Measurements from ENCODE around the gene ENAH.

ENAH gene

DNA sequence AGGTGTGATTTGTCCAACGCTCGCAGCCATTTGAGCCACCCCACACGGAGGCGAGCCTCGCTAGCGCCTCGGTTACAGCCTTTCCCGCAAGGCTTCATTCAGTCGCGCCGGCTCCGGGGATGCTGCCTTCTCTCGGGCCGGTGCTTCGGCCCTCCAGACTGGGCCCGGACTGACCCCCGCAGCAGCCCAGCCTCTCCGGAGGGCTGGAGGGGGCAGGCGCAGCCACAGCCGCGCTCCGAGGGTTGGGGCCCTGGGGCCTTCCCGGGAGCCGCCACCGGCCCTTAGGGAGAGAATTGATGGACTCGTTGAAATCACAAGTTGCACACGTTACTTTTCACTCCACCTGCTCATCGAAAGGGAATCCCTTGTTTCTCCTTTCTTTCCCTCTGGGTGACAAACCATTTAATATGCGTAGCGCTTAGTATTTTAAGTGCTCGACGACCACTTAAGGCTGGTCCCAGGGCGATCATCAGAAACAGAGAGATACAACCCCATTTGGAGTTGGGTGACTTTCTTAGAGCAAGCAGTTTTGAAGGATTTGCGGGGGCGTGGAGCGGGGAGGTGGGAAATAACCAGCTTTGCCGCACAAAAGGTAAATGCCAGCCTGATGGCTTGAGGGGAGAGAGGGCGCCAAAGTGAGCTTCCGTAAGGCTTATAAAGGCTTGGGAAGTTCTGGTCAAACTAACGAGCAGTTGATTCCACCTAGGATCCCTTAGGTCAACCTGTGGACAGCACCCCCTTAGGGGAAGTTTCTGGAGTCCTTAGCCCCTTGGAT, 24.6 kb upstream of the ENAH start:
- Histone ChIP-seq H3K27ac (ENCODE audit: low read depth in 2 of 2, low read length in 2 of 2) (no peak overlapping the region), H3K9ac (ENCODE audit: low read depth in 1 of 2, low read length in 2 of 2) (no peak overlapping the region), H3K4me3 (ENCODE audit: low read length in 2 of 2) (no peak overlapping the region)

GRCh38 chr1:225674381-225674780, 21.5 kb upstream of the ENAH start:
- Histone ChIP-seq H3K36me3 (ENCODE audit: control insufficient read depth in 2 of 2, insufficient read depth in 2 of 2, low read length in 2 of 2) (no peaks in the 10 kb centered on the region), H3K9ac (ENCODE audit: low read depth in 1 of 2, low read length in 2 of 2) (no peak overlapping the region), H3K27me3 (ENCODE audit: control insufficient read depth in 2 of 2, insufficient read depth in 2 of 2, low read length in 2 of 2) (peaks cover 0 to 1% of the 10 kb centered on the region in 2 donors), H3K9me3 (ENCODE audit: control insufficient read depth in 2 of 2, low read length in 2 of 2) (no peaks in the 10 kb centered on the region), H3K27ac (ENCODE audit: low read depth in 2 of 2, low read length in 2 of 2) (no peak overlapping the region), H3K4me3 (ENCODE audit: low read length in 2 of 2) (no peak overlapping the region), H3K4me1 (ENCODE audit: control insufficient read depth in 2 of 2, insufficient read depth in 2 of 2, low read length in 2 of 2) (peaks cover 0 to 3% of the 10 kb centered on the region in 2 donors)

More for the DNA sequence above, 24.6 kb upstream of the ENAH start:
- Histone ChIP-seq H3K27me3 (ENCODE audit: control insufficient read depth in 2 of 2, insufficient read depth in 2 of 2, low read length in 2 of 2) (peaks cover 0 to 1% of the 10 kb centered on the region in 2 donors), H3K4me1 (ENCODE audit: control insufficient read depth in 2 of 2, insufficient read depth in 2 of 2, low read length in 2 of 2) (no peaks in the 10 kb centered on the region), H3K9me3 (ENCODE audit: control insufficient read depth in 2 of 2, low read length in 2 of 2) (no peaks in the 10 kb centered on the region), H3K36me3 (ENCODE audit: control insufficient read depth in 2 of 2, insufficient read depth in 2 of 2, low read length in 2 of 2) (no peaks in the 10 kb centered on the region)

DNA sequence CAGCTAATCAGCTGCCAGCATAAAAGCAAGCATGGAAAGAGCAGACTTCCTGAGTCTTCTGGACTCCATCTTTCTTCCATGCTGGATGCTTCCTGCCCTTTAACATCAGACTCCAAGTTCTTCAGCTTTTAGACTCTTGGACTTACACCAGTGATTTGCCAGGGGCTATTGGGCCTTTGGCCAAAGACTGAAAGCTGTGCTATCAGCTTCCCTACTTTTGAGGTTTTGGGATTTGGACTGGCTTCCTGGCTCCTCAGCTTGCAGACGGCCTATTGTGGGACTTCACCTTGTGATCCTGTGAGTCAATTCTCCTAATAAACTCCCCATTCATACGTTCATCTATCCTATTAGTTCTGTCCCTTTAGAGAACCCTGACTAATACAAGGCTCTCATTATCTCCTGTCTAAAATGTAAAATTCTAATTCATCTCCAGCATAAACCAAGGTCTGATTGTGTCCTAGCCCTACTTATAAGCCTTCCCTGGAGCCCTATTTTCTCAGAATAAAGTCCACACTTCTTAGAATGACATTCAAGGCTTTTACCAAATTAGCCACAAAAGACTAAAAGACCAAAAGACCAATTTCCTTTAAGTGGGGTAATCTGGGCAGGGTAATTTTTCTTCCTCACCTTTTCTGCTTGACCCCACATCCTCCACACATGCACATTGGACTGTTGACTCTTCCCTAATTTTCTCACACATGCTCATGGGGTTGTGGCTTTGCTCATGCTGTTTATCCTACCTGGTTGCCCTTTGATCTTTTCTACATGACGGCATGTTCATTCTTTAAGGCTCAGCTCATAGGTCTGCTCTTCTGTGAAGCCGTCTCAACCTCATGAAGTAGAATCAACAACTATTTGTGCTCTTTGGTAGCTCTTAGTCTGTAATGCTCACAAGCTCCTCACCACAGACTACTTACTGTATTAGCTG, 18.1 kb upstream of the ENAH start:
- no peak overlapping the region for H3K27ac ChIP-seq (ENCODE audit: low read depth in 2 of 2, low read length in 2 of 2)
- no peaks in the 10 kb centered on the region for H3K9me3 ChIP-seq (ENCODE audit: control insufficient read depth in 2 of 2, low read length in 2 of 2)
- H3K9ac ChIP-seq (ENCODE audit: low read depth in 1 of 2, low read length in 2 of 2): no peak overlapping the region
- H3K27me3 ChIP-seq (ENCODE audit: control insufficient read depth in 2 of 2, insufficient read depth in 2 of 2, low read length in 2 of 2): no peaks in the 10 kb centered on the region
- H3K4me1 ChIP-seq (ENCODE audit: control insufficient read depth in 2 of 2, insufficient read depth in 2 of 2, low read length in 2 of 2): peaks cover 0 to 3% of the 10 kb centered on the region in 2 donors
- H3K4me3 ChIP-seq (ENCODE audit: low read length in 2 of 2): no peak overlapping the region
- no peaks in the 10 kb centered on the region for H3K36me3 ChIP-seq (ENCODE audit: control insufficient read depth in 2 of 2, insufficient read depth in 2 of 2, low read length in 2 of 2)

- no peak overlapping the region for H3K27ac ChIP-seq (ENCODE audit: low read depth in 2 of 2, low read length in 2 of 2)
- H3K27me3 ChIP-seq (ENCODE audit: control insufficient read depth in 2 of 2, insufficient read depth in 2 of 2, low read length in 2 of 2): no peaks in the 10 kb centered on the region
These were observed 17.4 kb upstream of the ENAH start for GRCh38 chr1:225670356-225670755.

GRCh38 chr1:225668222-225668621, 15.3 kb upstream of the ENAH start:
- peaks cover 0 to 3% of the 10 kb centered on the region in 2 donors for H3K4me1 ChIP-seq (ENCODE audit: control insufficient read depth in 2 of 2, insufficient read depth in 2 of 2, low read length in 2 of 2)
- no peaks in the 10 kb centered on the region for H3K9me3 ChIP-seq (ENCODE audit: control insufficient read depth in 2 of 2, low read length in 2 of 2)
- no peak overlapping the region for H3K9ac ChIP-seq (ENCODE audit: low read depth in 1 of 2, low read length in 2 of 2)
- H3K4me3 ChIP-seq (ENCODE audit: low read length in 2 of 2): no peak overlapping the region
- no peaks in the 10 kb centered on the region for H3K27me3 ChIP-seq (ENCODE audit: control insufficient read depth in 2 of 2, insufficient read depth in 2 of 2, low read length in 2 of 2)
- H3K36me3 ChIP-seq (ENCODE audit: control insufficient read depth in 2 of 2, insufficient read depth in 2 of 2, low read length in 2 of 2): no peaks in the 10 kb centered on the region
- no peak overlapping the region for H3K27ac ChIP-seq (ENCODE audit: low read depth in 2 of 2, low read length in 2 of 2)

More at GRCh38 chr1:225670356-225670755, 17.4 kb upstream of the ENAH start:
- Histone ChIP-seq H3K4me1 (ENCODE audit: control insufficient read depth in 2 of 2, insufficient read depth in 2 of 2, low read length in 2 of 2) (peaks cover 0 to 3% of the 10 kb centered on the region in 2 donors), H3K9me3 (ENCODE audit: control insufficient read depth in 2 of 2, low read length in 2 of 2) (no peaks in the 10 kb centered on the region), H3K4me3 (ENCODE audit: low read length in 2 of 2) (no peak overlapping the region), H3K9ac (ENCODE audit: low read depth in 1 of 2, low read length in 2 of 2) (no peak overlapping the region), H3K36me3 (ENCODE audit: control insufficient read depth in 2 of 2, insufficient read depth in 2 of 2, low read length in 2 of 2) (no peaks in the 10 kb centered on the region)

GRCh38 chr1:225667362-225667761, 14.4 kb upstream of the ENAH start:
- Histone ChIP-seq H3K4me1 (ENCODE audit: control insufficient read depth in 2 of 2, insufficient read depth in 2 of 2, low read length in 2 of 2) (peaks cover 0 to 3% of the 10 kb centered on the region in 2 donors), H3K9ac (ENCODE audit: low read depth in 1 of 2, low read length in 2 of 2) (no peak overlapping the region), H3K9me3 (ENCODE audit: control insufficient read depth in 2 of 2, low read length in 2 of 2) (no peaks in the 10 kb centered on the region), H3K4me3 (ENCODE audit: low read length in 2 of 2) (no peak overlapping the region), H3K36me3 (ENCODE audit: control insufficient read depth in 2 of 2, insufficient read depth in 2 of 2, low read length in 2 of 2) (no peaks in the 10 kb centered on the region), H3K27me3 (ENCODE audit: control insufficient read depth in 2 of 2, insufficient read depth in 2 of 2, low read length in 2 of 2) (no peaks in the 10 kb centered on the region), H3K27ac (ENCODE audit: low read depth in 2 of 2, low read length in 2 of 2) (no peak overlapping the region)

DNA sequence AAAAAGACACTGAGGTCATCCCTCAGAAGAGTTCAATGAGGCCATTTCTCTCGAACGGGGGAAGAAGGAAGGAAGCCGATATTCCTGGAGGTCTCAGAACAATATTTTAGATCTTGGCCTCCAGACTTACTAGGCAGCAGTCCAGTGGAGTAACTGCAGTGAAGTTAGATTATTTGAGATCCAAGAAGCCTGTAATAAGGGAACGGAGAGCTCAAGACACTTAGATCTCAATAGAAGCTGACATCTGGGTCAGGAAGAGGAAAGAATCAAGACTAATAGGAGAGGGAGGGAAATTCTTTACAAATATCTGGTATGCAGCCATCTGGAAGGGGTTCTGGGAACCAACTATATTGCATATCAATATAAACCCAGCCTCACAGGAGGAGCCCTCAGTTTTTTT, 13.6 kb upstream of the ENAH start:
- H3K27ac ChIP-seq (ENCODE audit: low read depth in 2 of 2, low read length in 2 of 2): no peak overlapping the region
- H3K27me3 ChIP-seq (ENCODE audit: control insufficient read depth in 2 of 2, insufficient read depth in 2 of 2, low read length in 2 of 2): no peaks in the 10 kb centered on the region
- H3K36me3 ChIP-seq (ENCODE audit: control insufficient read depth in 2 of 2, insufficient read depth in 2 of 2, low read length in 2 of 2): no peaks in the 10 kb centered on the region
- no peaks in the 10 kb centered on the region for H3K9me3 ChIP-seq (ENCODE audit: control insufficient read depth in 2 of 2, low read length in 2 of 2)
- H3K4me3 ChIP-seq (ENCODE audit: low read length in 2 of 2): no peak overlapping the region
- H3K9ac ChIP-seq (ENCODE audit: low read depth in 1 of 2, low read length in 2 of 2): no peak overlapping the region
- peaks cover 0 to 2% of the 10 kb centered on the region in 2 donors for H3K4me1 ChIP-seq (ENCODE audit: control insufficient read depth in 2 of 2, insufficient read depth in 2 of 2, low read length in 2 of 2)

DNA sequence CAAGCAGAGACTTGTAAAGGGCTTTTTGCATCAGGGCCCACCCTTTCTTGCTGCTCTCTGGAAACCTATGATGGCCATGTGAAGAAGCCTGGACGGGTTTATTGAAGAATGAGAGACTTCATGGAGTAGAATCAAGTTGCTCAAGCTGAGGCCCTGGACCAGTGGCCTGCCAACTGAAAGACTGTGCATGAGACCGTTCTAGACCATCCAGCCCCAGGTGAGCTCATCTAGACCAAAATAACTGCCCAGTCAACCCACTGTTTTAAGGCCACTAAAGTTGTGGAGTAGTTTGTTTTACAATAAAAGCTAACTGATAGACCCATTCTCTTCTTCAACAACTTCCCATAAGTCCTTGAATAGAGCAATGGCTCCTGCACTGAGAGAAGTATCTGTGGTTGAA, 11.8 kb upstream of the ENAH start:
- no peaks in the 10 kb centered on the region for H3K4me1 ChIP-seq (ENCODE audit: control insufficient read depth in 2 of 2, insufficient read depth in 2 of 2, low read length in 2 of 2)
- no peak overlapping the region for H3K4me3 ChIP-seq (ENCODE audit: low read length in 2 of 2)
- no peaks in the 10 kb centered on the region for H3K27me3 ChIP-seq (ENCODE audit: control insufficient read depth in 2 of 2, insufficient read depth in 2 of 2, low read length in 2 of 2)
- H3K36me3 ChIP-seq (ENCODE audit: control insufficient read depth in 2 of 2, insufficient read depth in 2 of 2, low read length in 2 of 2): no peaks in the 10 kb centered on the region
- H3K9me3 ChIP-seq (ENCODE audit: control insufficient read depth in 2 of 2, low read length in 2 of 2): no peaks in the 10 kb centered on the region
- no peak overlapping the region for H3K9ac ChIP-seq (ENCODE audit: low read depth in 1 of 2, low read length in 2 of 2)
- H3K27ac ChIP-seq (ENCODE audit: low read depth in 2 of 2, low read length in 2 of 2): no peak overlapping the region

- H3K27ac ChIP-seq (ENCODE audit: low read depth in 2 of 2, low read length in 2 of 2): no peak overlapping the region
- no peaks in the 10 kb centered on the region for H3K27me3 ChIP-seq (ENCODE audit: control insufficient read depth in 2 of 2, insufficient read depth in 2 of 2, low read length in 2 of 2)
- no peaks in the 10 kb centered on the region for H3K4me1 ChIP-seq (ENCODE audit: control insufficient read depth in 2 of 2, insufficient read depth in 2 of 2, low read length in 2 of 2)
- H3K9me3 ChIP-seq (ENCODE audit: control insufficient read depth in 2 of 2, low read length in 2 of 2): no peaks in the 10 kb centered on the region
- H3K36me3 ChIP-seq (ENCODE audit: control insufficient read depth in 2 of 2, insufficient read depth in 2 of 2, low read length in 2 of 2): no peaks in the 10 kb centered on the region
- no peak overlapping the region for H3K9ac ChIP-seq (ENCODE audit: low read depth in 1 of 2, low read length in 2 of 2)
- no peak overlapping the region for H3K4me3 ChIP-seq (ENCODE audit: low read length in 2 of 2)
These were observed 9.2 kb upstream of the ENAH start for GRCh38 chr1:225662155-225662554.

DNA sequence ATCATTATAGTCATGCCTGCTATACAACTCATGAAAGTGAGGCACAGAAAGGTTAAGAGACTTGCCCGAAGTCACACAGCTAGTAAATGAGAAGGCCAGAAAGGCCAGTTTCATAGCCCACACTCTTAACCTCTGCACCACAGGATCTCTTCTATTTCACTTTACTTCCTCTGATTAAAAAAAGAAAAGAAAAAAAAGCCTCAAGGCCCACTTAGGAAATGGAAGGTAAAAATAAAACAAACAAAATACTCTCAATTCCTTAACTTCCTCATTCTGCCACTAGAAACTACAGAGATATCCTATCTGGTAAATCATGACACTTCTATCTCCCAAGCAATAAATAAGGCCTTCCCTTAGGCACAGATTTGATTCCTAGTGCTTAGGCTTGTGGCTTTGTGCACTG, 7.6 kb upstream of the ENAH start:
- H3K27me3 ChIP-seq (ENCODE audit: control insufficient read depth in 2 of 2, insufficient read depth in 2 of 2, low read length in 2 of 2): no peaks in the 10 kb centered on the region
- H3K36me3 ChIP-seq (ENCODE audit: control insufficient read depth in 2 of 2, insufficient read depth in 2 of 2, low read length in 2 of 2): no peaks in the 10 kb centered on the region
- H3K4me3 ChIP-seq (ENCODE audit: low read length in 2 of 2): no peak overlapping the region
- no peaks in the 10 kb centered on the region for H3K9me3 ChIP-seq (ENCODE audit: control insufficient read depth in 2 of 2, low read length in 2 of 2)
- no peak overlapping the region for H3K27ac ChIP-seq (ENCODE audit: low read depth in 2 of 2, low read length in 2 of 2)
- no peak overlapping the region for H3K9ac ChIP-seq (ENCODE audit: low read depth in 1 of 2, low read length in 2 of 2)
- H3K4me1 ChIP-seq (ENCODE audit: control insufficient read depth in 2 of 2, insufficient read depth in 2 of 2, low read length in 2 of 2): no peaks in the 10 kb centered on the region
